Measurements from ENCODE around the gene ABCF3.

ABCF3 gene

DNA sequence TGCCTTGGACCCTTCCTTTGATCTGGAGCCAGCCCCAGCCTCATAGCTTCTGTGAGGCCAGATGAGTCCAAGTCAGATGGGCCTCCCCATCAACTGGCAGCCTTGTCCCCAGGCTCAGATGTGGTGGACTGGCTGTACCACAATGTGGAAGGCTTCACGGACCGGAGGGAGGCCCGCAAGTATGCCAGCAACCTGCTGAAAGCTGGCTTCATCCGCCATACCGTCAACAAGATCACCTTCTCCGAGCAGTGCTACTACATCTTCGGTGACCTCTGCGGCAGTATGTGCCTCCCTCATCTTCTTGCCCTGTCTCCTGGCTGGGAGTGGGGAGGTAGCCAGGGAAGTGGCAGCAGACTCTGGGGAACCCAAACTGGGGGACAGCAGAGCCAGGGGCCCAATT is 18.2 kb upstream of the ABCF3 start:
- DNase-seq (ENCODE audit: low read depth), result no peak

GRCh38 chr3:184168363-184169120 is 17.5 kb upstream of the ABCF3 start:
- no peak for DNase-seq (ENCODE audit: low read depth)

DNA sequence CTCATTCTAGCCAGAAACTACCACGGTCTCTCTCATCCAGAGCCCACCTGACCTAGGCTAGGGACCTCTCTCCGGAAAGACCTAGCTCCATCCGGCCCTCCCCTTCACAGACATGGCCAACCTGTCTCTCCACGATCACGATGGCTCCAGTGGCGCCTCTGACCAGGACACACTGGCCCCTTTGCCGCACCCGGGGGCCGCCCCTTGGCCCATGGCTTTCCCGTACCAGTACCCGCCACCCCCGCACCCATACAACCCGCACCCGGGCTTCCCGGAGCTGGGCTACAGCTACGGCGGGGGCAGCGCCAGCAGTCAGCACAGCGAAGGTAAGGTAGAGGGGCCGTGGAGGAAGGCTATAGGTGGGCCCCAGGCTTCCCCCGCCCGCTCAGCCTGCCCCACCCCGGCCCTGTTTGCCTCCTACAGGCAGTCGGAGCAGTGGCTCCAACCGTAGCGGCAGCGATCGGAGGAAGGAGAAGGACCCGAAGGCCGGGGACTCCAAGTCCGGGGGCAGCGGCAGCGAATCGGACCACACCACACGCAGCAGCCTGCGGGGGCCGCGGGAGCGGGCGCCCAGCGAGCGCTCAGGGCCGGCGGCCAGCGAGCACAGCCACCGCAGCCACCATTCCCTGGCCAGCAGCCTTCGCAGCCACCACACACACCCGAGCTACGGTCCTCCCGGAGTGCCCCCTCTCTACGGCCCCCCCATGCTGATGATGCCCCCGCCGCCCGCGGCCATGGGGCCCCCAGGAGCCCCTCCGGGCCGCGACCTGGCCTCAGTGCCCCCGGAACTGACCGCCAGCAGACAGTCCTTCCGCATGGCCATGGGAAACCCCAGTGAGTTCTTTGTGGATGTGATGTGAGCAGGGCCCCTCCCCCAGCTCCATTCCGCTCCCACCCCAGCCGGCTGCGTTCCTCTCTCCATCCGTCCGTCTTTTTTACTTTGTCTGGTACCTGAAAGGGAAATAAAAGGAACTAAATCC is 15.8 kb upstream of the ABCF3 start:
- DNase-seq (ENCODE audit: low read depth), result no peak

DNA sequence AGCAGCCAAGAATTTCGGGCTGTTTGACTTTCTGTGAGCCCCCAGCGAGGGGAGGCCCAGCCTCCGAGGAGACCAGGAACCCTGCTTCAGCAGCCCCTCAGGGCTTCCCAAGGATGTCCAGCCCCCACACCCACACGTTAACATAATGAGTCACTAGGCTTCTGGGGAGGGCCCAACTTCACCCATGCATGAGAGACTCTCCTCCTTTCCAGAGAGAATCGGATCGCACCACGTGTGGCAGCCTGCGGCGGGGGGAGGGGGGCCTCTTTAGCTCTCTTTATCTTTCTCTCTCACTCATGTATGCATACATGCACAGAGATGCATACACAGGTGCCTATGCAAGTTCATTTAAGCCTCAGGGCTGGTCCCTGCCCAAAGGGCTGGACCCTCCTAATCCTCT is 14.4 kb upstream of the ABCF3 start:
- no peak for DNase-seq (ENCODE audit: low read depth)

GRCh38 chr3:184172681-184173373 is 13.2 kb upstream of the ABCF3 start:
- no peak for DNase-seq (ENCODE audit: low read depth)

- DNase-seq (ENCODE audit: low read depth), result no peak
These were observed 12.7 kb upstream of the ABCF3 start for GRCh38 chr3:184173374-184173722.

GRCh38 chr3:184174284-184174645 is 11.7 kb upstream of the ABCF3 start:
- DNase-seq (ENCODE audit: low read depth), result no peak

GRCh38 chr3:184174646-184175492 is 11.1 kb upstream of the ABCF3 start, which contains the start of gene AP2M1:
Gene AP2M1 (plus strand): TSS chr3:184174855. CDS start chr3:184176994, 2,139 bp downstream.
- peak; percentile 99 for DNase-seq (ENCODE audit: low read depth)

DNA sequence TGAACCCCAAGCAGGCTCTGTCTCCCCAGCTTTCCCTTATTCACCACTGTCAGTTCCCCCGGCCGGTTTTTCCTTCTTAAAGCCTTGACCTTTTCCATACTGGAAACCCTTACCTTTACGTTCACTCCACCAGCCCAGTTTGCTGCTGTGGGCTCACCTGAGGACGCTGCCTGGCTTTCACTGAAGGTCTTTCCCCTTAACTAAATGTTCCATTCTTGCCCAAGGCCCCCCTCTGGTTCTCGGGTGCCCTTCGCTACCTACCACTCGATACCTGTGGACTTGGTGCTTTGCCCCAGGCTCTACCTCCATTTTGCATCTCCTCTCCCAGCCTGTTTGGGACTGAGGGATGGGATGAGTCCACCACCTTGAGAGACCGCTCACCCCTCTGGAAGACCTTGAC is 10.5 kb upstream of the ABCF3 start:
- no peak for DNase-seq (ENCODE audit: low read depth)

GRCh38 chr3:184175981-184176376 is 10.0 kb upstream of the ABCF3 start:
- DNase-seq (ENCODE audit: low read depth), result no peak

DNA sequence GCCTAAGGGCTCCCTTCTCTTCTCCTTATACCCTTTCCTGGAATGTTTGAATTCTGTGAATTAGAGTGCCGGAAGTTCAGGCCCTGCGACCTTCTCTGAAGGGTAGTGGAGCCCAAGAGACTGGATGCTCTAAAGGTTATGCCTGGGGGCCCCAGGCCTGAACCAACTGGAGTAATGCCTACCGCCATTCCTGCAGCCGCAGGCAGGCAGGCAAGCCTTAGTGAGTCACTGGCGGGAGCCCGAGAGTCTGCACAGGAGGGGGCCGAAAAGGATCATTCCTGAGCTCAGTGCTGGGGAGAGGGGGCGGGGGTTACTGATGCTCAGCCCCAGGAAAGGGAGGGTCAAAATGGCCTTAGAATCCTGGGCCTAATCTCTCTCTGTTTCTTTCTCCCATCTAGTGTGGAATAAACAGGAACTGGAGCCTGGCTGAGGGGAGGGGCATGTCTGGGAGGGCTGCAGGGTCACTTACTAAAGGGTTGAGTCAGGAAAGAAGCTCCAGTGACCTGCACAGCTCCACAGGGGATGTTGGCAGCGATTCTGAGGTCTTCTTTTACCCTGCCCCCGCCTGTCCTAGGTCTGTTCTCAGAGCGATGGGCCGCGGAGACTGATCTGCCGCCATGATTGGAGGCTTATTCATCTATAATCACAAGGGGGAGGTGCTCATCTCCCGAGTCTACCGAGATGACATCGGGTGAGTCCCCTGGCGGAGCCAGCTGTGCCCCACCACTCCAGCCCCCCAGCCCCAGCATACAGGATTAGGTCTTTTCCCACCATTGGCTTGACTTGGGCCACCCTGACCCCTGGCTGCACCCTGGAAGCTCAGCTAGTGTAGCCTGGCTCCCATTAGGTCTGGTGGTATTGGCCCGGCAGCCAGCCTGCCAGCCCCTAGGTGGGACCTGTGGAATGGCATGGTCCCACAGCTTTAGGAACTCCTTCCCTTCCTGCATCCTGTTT is 9.3 kb upstream of the ABCF3 start:
- no peak for DNase-seq (ENCODE audit: low read depth)

- DNase-seq (ENCODE audit: low read depth), result no peak
These were observed 8.7 kb upstream of the ABCF3 start for GRCh38 chr3:184177331-184177731.

- DNase-seq (ENCODE audit: low read depth), result no peak
These were observed 8.2 kb upstream of the ABCF3 start for GRCh38 chr3:184177767-184178306.

DNA sequence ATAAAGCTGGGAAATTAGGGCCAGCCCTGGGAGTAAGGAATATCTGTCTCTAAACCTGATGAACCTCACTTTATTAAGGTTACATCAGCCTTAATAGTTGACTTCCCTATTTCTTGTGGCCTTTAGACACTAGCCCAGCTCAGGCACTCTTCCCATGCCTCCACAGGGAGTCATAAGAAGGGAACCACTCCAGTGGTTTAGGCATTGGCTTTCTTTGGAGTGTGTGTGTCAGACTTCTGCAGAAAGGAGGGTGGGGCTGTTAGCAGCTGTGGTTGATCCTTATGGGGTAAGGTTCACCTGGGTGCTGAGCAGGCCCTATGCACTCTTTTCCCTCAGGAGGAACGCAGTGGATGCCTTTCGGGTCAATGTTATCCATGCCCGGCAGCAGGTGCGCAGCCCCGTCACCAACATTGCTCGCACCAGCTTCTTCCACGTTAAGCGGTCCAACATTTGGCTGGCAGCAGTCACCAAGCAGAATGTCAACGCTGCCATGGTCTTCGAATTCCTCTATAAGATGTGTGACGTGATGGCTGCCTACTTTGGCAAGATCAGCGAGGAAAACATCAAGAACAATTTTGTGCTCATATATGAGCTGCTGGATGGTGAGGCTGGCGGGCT is 7.4 kb upstream of the ABCF3 start:
- no peak for DNase-seq (ENCODE audit: low read depth)

- no peak for DNase-seq (ENCODE audit: low read depth)
These were observed 5.8 kb upstream of the ABCF3 start for GRCh38 chr3:184180165-184180564.

- DNase-seq (ENCODE audit: low read depth), result no peak
These were observed 4.4 kb upstream of the ABCF3 start for GRCh38 chr3:184181596-184181995.

DNA sequence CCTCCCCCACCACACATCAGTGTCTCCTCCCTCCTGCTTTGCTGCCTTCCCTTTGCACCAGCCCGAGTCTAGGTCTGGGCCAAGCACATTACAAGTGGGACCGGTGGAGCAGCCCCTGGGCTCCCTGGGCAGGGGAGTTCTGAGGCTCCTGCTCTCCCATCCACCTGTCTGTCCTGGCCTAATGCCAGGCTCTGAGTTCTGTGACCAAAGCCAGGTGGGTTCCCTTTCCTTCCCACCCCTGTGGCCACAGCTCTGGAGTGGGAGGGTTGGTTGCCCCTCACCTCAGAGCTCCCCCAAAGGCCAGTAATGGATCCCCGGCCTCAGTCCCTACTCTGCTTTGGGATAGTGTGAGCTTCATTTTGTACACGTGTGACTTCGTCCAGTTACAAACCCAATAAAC is 2.3 kb upstream of the ABCF3 start:
- no peak for DNase-seq (ENCODE audit: low read depth)

GRCh38 chr3:184184546-184185230 is 1.3 kb upstream of the ABCF3 start:
- no peak for DNase-seq (ENCODE audit: low read depth)

Data from activated T-helper 1 cell treated with Interleukin-2 at 50 U/mL for 16 hours (primary cell).